MM.1S (cell line): Measurements from ENCODE around the gene DUSP7.

Experiments
- CTCF ChIP-seq: fragments of 300-600 bp; sonication (generic); IDR thresholded peaks from 2 replicates; pipeline ENCODE4 v1.5.1; 2016; ENCODE audit warnings: antibody characterized with exemption, low read length, mixed read lengths
- EZH2 ChIP-seq: fragments of 300-600 bp; sonication (generic); optimal IDR thresholded peaks from 2 replicates; pipeline ENCODE3; 2017; ENCODE audit warnings: low read depth, mild to moderate bottlenecking, antibody characterized with exemption, low read length, mixed read lengths
- EZH2phosphoT487 ChIP-seq: fragments of 300-600 bp; sonication (generic); IDR thresholded peaks from 2 replicates; pipeline ENCODE4 v1.6.1; 2018; ENCODE audit warnings: antibody characterized with exemption, low read length

DNA sequence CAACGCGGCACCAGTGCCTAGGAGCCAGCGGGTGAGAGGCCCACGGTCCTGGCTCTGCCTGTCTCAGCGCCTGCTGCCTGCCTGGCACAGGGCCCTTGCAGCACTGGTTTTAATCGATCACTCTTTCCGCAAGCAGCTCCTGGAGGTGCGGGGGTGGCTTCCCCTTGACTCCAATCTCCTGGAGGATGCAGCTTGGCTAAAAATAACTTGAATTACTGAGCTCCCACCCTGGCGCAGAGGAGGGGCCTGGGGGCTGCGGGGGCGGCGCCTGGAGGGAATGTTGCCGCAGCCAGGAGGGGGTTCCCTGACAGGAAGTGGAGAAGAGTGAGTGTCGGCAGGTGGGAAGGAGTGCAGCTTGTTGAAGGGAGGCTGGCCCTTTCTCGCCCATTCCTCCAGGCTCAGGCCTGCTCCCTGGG, 50.8 kb downstream of the DUSP7 start:
- TF ChIP-seq CTCF (no peak), EZH2phosphoT487 (no peak), EZH2 (no peak)
